ENCODE data around the gene KIAA0232. TPM values are rescaled to one million over a fixed set of nuclear protein-coding genes. Genes with fewer than 3 reads are reported as not detected.

KIAA0232 gene
- total and polyA plus RNA-seq, 9 of the 15 experiments (the other 6 are each of a cell fraction or from before 2014, with no cell fraction given): 3.5 to 17.4 (median 13.0) TPM

- no peak overlapping the region for H3K4me2 ChIP-seq (ENCODE audit: insufficient read depth, low read length)
- TSS peak; percentile 91 for BruUV-seq (replicated peaks)
- ChIA-PET POLR2A (interaction anchor here (1.0 to 5.2 kb wide), 4 partner anchors 12 to 133 kb away, joined by 3 to 30 read pairs (median 4); no protein-coding TSS in a partner anchor), CTCF (ENCODE audit: low intra/inter-chr PET ratio) (interaction anchor here (0.5 kb wide), 1 partner anchor 163 kb away, joined by 5 read pairs; no protein-coding TSS in a partner anchor)
- peak overlapping the region in 1 of 2 experiments; percentile 97; a peak in 1 of 4 replicates for H3K9ac ChIP-seq (ENCODE audit: insufficient read depth in 1 of 2, low read depth in 2 of 2, low read length in 2 of 2)
- no peak overlapping the region for H3K4me3 ChIP-seq
- H4K20me1 ChIP-seq (replicated peaks; ENCODE audit: control insufficient read depth, insufficient read depth, low read length): peaks cover 28% of the 10 kb centered on the region
- WGBS (ENCODE audit: insufficient coverage, low coverage, missing lambda C conversion rate): 65% methylated on average over 6 of the region's 6 CpGs
- peaks cover 12% of the 10 kb centered on the region for H3K36me3 ChIP-seq (ENCODE audit: control insufficient read depth, insufficient read depth, low read length)
- TF ChIP-seq ZNF384 (IDR thresholded peaks at IDR 0.05; ENCODE audit: low read depth, low read length) (no peak), C11orf30 (IDR thresholded peaks at IDR 0.05; ENCODE audit: low read depth) (0 out of 2 replicates have a peak, but pooled peaks have one; percentile 11), TCF7L2 (IDR thresholded peaks at IDR 0.05; ENCODE audit: low read depth, low read length) (no peak), HNRNPUL1 (IDR thresholded peaks at IDR 0.05; ENCODE audit: low read length) (no peak)
- intact Hi-C loops (cut with micrococcal nuclease): loop anchor here (5.0 kb wide), 1 partner anchor 76 kb away; no protein-coding TSS in a partner anchor
- ATAC-seq (no peak), FAIRE-seq (peak; percentile 67), DNase-seq (ENCODE audit: extremely low read depth in 1 of 4, low spot score in 3 of 4) (no peak)
- H3K9me3 ChIP-seq (replicated peaks; ENCODE audit: control insufficient read depth, insufficient read depth, low read depth, low read length): no peaks in the 10 kb centered on the region
- H3K4me1 ChIP-seq (replicated peaks in 1 of 2; ENCODE audit: control insufficient read depth in 2 of 2, insufficient read depth in 2 of 2, low read length in 2 of 2): peaks cover 31 to 49% of the 10 kb centered on the region in 2 experiments
- H3K9me1 ChIP-seq (ENCODE audit: control insufficient read depth, insufficient read depth, low read length): peaks cover 6% of the 10 kb centered on the region
- H3K79me2 ChIP-seq (ENCODE audit: control insufficient read depth, insufficient read depth, low read length): peaks cover 37% of the 10 kb centered on the region
- 0 out of 2 replicates have a peak overlapping the region, but pooled peaks have one; percentile 79 for H2AFZ ChIP-seq (ENCODE audit: low read depth, low read length)
- H3K27me3 ChIP-seq (ENCODE audit: control insufficient read depth in 2 of 2, insufficient read depth in 2 of 2, low read length in 2 of 2): no peaks in the 10 kb centered on the region
- H3K27ac ChIP-seq (ENCODE audit: extremely low read depth, low read depth, low read length): no peak overlapping the region
- in situ Hi-C loops (cut with MboI): no loop called here
Observed at GRCh38 chr4:6781561-6781960, 966 bp upstream of the KIAA0232 start.

GRCh38 chr4:6782846-6783110, 251 bp downstream of the KIAA0232 start:
- in situ Hi-C loops (cut with MboI) (no loop called here), intact Hi-C loops (cut with micrococcal nuclease) (loop anchor here (1.0 to 5.0 kb wide), 4 partner anchors 52 to 286 kb away; partner anchors contain the start of gene GRPEL1)
- H3K4me1 ChIP-seq (replicated peaks in 1 of 2; ENCODE audit: control insufficient read depth in 2 of 2, insufficient read depth in 2 of 2, low read length in 2 of 2): peaks cover 37 to 49% of the 10 kb centered on the region in 2 experiments
- peak overlapping the region; percentile 95 for H3K4me3 ChIP-seq
- no peaks in the 10 kb centered on the region for H3K27me3 ChIP-seq (ENCODE audit: control insufficient read depth in 2 of 2, insufficient read depth in 2 of 2, low read length in 2 of 2)
- peaks cover 49% of the 10 kb centered on the region for H3K79me2 ChIP-seq (ENCODE audit: control insufficient read depth, insufficient read depth, low read length)
- no TSS peak for BruUV-seq (replicated peaks)
- DNase-seq (ENCODE audit: extremely low read depth in 1 of 4, low spot score in 3 of 4): no peak
- H4K20me1 ChIP-seq (replicated peaks; ENCODE audit: control insufficient read depth, insufficient read depth, low read length): peaks cover 35% of the 10 kb centered on the region
- no CpG with 5 or more reads among the region's 34 CpGs for WGBS (ENCODE audit: insufficient coverage, low coverage, missing lambda C conversion rate)
- POLR2A ChIA-PET: interaction anchor here (1.0 to 5.2 kb wide), 7 partner anchors 10 to 131 kb away, joined by 3 to 30 read pairs (median 7); no protein-coding TSS in a partner anchor
- peak overlapping the region; percentile 97 for H3K27ac ChIP-seq (ENCODE audit: extremely low read depth, low read depth, low read length)
- CTCF ChIA-PET (ENCODE audit: low intra/inter-chr PET ratio): interaction anchor here (0.9 kb wide), 1 partner anchor 63 kb away, joined by 3 read pairs; no protein-coding TSS in a partner anchor
- FAIRE-seq: no peak
- H3K36me3 ChIP-seq (ENCODE audit: control insufficient read depth, insufficient read depth, low read length): peaks cover 22% of the 10 kb centered on the region
- peak overlapping the region; percentile 96 to 97; a peak in 3 of 4 replicates for H3K9ac ChIP-seq (ENCODE audit: insufficient read depth in 1 of 2, low read depth in 2 of 2, low read length in 2 of 2)
- peak overlapping the region; percentile 25; the same call in 1 of the 2 replicates for H2AFZ ChIP-seq (ENCODE audit: low read depth, low read length)
- no peak for ATAC-seq
- no peaks in the 10 kb centered on the region for H3K9me3 ChIP-seq (replicated peaks; ENCODE audit: control insufficient read depth, insufficient read depth, low read depth, low read length)
- H3K4me2 ChIP-seq (ENCODE audit: insufficient read depth, low read length): peak overlapping the region; percentile 78; the same call in 1 of the 2 replicates
- H3K9me1 ChIP-seq (ENCODE audit: control insufficient read depth, insufficient read depth, low read length): peaks cover 6% of the 10 kb centered on the region
- no peak for TF ChIP-seq FOXP1 (CRISPR knock-in tag; IDR thresholded peaks at IDR 0.05)
- peak; percentile 74 for TF ChIP-seq POLR2G (IDR thresholded peaks at IDR 0.05; ENCODE audit: low read depth, low read length)
- TF ChIP-seq ZHX1 (conservative IDR thresholded peaks at IDR 0.05; ENCODE audit: low read length): peak; percentile 48; the same call in 1 of the 2 replicates
- no peak for TF ChIP-seq TAF15 (IDR thresholded peaks at IDR 0.05; ENCODE audit: low read depth, low read length)
- 0 out of 4 replicates have a peak, but pooled peaks of 1 of the 2 experiments have one; percentile 22 for TF ChIP-seq UBTF (IDR thresholded peaks at IDR 0.05; ENCODE audit: borderline replicate concordance in 1 of 2, low read depth in 2 of 2, low read length in 2 of 2)
- no peak for TF ChIP-seq MCM5 (IDR thresholded peaks at IDR 0.05; ENCODE audit: low read depth)

Measured in K562 (cell line).